Inflammatory macrophage treated with lipopolysaccharide for 4 hours (primary cell): Measurements from ENCODE around the gene SEMA5A.
A peak's percentile ranks its signal among the peaks of the same experiment; 100 is the strongest.

Experiments used
- DNase-seq: peaks from one replicate; pipeline ENCODE4 v3.0.0-alpha.2; 2020

The SEMA5A gene

GRCh38 chr5:9245071-9245470 lies 300.8 kb downstream of the SEMA5A start:
- no peak for DNase-seq

DNA sequence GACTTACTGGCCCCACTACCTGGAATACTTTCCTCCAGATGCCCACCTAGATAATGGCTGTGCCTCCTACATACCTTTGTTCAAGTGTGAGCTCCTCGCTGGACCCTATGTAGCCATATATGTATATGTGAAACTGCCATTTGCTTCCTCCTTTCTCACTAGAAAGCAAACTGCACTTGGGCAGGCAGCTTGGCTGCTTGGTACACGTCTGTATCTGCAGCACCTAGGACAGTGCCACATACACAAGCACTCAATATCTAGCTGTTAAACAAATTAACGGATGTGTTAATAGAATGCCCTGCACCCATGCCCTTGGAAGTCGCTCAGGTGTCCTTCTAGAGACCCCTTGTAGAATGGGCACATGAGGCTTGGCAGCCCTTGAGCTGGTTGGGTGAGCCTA lies 301.5 kb downstream of the SEMA5A start:
- DNase-seq, result no peak

- no peak for DNase-seq
Measured at GRCh38 chr5:9241479-9242305, 304.2 kb downstream of the SEMA5A start.

- DNase-seq, result no peak
Measured at GRCh38 chr5:9240431-9240830, 305.4 kb downstream of the SEMA5A start.

DNA sequence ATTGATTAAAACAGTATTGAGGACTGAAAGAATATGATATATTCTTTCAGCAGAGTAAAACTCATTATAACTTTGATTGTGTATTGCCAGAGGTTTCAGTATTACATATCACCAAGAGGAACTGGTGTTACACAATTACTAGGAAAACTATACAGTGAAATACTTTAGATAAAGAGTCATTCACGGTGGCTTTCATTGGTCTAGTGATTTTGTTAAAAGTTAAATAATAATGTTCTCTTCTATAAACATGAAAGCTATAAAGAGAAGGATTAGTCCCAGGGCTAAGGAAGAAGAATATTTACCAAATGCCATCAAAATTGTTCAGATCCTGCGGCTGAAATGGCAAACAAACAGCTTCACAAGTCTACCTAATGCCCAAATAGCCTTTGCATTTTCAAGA lies 306.2 kb downstream of the SEMA5A start:
- no peak for DNase-seq

- no peak for DNase-seq
Measured at GRCh38 chr5:9239071-9239470, 306.8 kb downstream of the SEMA5A start.

DNA sequence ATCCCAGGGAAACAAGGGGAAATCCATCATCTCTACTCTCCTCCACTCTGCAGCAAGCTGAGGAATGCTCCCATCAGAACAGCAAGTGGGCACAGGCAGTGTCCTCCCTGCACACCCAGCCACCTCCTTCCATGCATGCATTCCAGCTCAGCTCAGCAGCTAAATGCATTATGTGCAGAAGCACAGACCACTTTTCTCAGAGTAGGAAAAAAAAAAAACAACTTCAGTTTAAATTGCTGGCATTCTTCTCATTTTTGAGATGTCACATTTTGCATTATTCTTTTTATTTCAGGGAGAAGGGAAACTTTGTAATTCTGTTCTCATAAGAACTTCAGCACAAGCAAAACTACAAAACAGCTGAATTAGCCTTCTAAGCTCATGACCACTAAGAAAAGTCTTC lies 312.2 kb downstream of the SEMA5A start:
- no peak for DNase-seq

GRCh38 chr5:9233035-9233434 lies 312.8 kb downstream of the SEMA5A start:
- no peak for DNase-seq

DNA sequence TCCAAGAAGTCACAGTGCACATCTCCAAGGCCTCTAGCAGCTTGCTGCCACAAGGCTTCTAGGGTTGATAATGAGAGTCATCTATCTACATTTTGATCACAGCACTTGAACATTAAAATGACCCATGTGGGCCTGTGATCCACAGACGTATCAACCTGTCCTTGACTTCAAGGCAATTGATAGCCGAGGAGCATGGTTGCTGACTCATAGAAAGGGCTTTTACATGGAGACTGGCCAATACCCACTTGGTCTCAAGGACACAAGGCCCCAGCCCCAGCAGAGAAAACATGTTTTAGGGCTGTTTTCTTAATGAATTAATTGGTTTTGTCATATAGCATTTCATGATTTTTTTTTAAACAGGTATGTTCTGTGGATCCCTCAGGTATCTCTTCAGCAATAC lies 314.0 kb downstream of the SEMA5A start:
- DNase-seq, result no peak

GRCh38 chr5:9230355-9230754 lies 315.5 kb downstream of the SEMA5A start:
- no peak for DNase-seq

DNA sequence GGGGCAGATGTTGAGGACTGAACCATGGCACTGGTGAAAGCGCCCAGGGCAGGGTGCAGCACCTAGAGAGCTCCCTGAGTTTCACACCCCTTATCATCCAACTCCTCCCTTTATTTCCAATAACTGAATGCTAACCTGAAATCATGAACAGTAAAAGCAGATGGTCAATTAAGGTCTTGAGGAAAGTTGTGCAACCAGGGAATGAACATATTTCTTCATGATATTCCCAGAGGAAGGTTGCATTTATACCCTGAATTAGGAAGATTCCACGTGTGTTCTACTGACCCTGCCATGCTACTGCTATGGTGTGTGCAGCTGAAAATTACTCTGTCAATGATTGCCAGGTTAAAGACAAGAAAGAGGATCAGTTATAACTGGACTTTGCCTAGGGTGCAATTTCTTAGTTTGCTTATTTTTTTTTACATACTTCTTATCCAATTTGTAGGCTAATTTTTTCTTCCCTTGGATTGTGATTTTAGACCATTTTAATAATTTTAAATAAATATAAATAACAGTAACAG lies 319.8 kb downstream of the SEMA5A start:
- no peak for DNase-seq

DNA sequence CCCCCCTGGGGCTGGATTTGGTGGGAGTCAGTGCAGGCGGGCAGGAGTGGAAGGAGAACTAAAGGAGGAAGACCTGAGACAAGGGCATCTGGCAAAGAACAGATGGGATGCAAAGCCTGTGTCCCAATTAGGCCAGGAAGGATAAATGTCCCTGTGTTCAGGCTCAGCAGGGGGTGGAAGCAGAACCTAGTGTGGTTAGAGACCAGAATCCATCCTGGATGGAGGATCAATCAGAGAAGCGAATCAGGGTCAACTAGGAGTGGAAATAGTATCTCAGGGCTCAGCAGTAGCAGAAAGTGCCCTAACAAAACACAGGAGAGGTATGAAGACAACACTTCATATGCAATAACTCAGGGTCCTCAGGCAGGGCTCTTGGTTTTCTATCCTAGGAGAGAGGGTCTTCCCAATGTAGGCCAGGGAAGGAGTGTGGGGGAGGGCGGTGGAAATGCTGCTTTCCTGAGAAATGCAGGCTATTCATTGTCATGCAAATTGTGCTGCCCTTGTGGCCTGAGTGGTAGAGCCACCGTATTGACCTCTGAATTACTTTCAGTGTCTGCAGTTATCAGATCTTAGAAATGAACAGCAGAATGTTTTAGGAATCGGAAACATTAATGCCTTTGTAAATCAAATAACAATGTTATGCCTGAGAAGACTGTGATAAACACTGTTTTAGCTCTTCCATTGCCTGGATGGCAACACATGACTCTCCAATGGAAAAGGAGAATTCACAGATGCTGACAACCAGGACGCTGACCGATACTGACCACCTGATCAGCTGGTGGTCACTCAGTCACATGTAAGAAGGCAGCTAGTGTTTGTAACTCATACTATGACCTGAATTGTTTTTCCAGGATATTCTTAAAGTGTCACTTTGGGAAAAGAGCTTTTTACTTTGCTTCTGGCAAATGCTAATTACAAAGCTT lies 323.6 kb downstream of the SEMA5A start:
- DNase-seq, result no peak

DNA sequence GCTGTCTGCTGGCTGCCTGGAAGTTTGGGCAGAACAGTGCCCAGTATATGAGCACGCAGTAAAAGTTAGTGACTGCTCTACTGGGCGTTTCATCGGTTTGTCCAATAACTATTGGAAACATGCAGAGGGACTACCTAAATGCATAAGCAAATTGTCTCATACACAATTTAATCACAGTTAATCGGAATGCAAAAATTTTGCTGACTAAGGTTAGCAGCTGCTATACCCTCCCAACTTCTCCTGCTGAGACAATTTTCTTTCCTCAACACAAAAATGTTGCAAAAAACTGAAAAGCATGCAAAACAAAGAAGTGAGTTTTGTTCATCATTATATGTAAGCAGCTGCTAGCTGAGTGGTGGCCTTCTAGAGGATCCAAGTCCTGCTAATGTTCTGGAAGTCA lies 327.5 kb downstream of the SEMA5A start:
- DNase-seq, result no peak

GRCh38 chr5:9212605-9213004 lies 333.3 kb downstream of the SEMA5A start:
- no peak for DNase-seq

DNA sequence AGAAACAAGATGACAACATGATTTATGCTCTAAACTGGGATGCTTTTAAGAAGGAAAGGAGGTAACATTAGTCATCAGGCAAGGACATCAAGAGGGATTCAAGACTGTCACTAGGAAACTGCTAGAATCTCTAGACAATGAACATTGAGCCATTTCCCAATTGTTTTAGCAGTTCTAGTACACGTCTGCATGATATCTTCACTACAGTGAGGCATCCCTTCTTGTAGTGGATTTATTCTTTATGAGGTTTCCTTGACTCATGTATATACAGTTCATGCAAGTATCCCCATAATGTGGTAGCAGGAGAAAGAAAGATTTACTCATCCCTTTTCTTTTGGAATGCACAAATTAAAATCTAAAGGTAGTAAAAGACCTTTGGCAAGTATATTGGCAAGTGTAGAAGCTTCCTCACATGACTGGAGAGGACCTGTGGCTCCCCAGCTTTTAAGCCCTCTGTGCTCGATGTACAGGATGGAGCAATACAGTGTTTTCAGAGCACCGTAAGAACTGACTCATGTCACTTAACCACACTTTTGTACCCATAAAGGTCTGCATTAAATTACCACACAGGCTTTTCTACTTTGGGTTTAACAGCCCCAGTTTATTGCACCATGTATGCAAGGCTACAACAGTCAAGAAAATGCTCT lies 335.9 kb downstream of the SEMA5A start:
- DNase-seq, result no peak

- peak; percentile 51 for DNase-seq
Measured at GRCh38 chr5:9207817-9208418, 338.0 kb downstream of the SEMA5A start.

- DNase-seq, result no peak
Measured at GRCh38 chr5:9202636-9203035, 343.2 kb downstream of the SEMA5A start.

DNA sequence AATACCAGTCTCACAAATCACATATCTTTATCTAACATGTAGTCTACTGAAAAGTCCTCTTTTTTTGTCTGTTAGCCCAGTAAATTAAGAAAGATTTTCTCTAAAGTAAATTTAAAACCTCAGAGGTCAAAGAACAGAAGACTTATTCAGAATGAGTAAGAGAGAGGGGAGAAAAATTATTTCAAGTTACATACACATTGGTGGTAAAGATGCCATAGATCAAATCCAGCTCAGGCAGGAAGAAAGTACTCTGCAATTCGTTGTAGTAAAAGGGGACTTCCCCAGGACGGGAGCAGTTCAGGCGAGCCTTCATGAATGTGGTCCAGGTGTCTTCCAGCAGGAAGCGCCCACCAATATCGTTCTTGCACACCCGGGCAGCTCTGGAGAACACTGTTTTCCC lies 344.1 kb downstream of the SEMA5A start:
- no peak for DNase-seq

DNA sequence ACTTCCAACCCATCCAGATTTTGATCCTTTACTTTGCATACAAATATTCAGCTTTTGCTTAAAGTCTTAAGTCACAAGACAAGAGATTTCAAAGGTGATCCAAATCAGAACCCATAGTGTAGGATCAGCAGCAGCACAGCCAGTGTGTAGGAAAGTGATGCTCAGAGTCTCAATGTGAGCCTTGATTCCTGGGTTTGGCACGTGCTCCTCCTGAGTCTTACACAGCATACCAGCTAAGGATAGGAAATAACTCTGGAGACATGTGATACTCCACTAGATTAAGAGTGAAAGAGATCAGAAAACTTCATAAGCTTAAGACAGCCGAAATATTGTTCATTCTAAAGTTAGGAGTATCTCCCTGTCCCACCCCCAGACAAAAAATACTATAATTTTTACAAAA lies 344.9 kb downstream of the SEMA5A start:
- no peak for DNase-seq

- DNase-seq, result no peak
Measured at GRCh38 chr5:9198394-9198793, 347.5 kb downstream of the SEMA5A start.

- DNase-seq, result no peak
Measured at GRCh38 chr5:9197881-9198260, 348.0 kb downstream of the SEMA5A start.

- no peak for DNase-seq
Measured at GRCh38 chr5:9196403-9197227, 349.3 kb downstream of the SEMA5A start.
